WTC11 (cell line): Measurements from ENCODE around the gene KIF27. TPM values are rescaled to one million over a fixed set of nuclear protein-coding genes. Genes with fewer than 3 reads are reported as not detected.

Experiments used
- ATAC-seq: fragments of 200-7000 bp; cut with Tn5 transposase; 2 replicates; pipeline ENCODE4 v1.10.0; 2021; ENCODE audit warnings: mild to moderate bottlenecking, moderate library complexity
- CTCF ChIA-PET: fragments of 300-600 bp; sonication (Branson Sonifier 250); formaldehyde crosslinking; loops from one replicate; lab custom pipeline; 2021; ENCODE audit warnings: antibody characterized with exemption; lab: Charles Lee
- POLR2A ChIA-PET: fragments of 350-600 bp; sonication (Branson Sonifier 250); formaldehyde crosslinking; loops from one replicate; lab custom pipeline; 2021; ENCODE audit warnings: antibody characterized with exemption; lab: Charles Lee
- DNase-seq: peaks from one replicate; pipeline ENCODE4 v3.0.0; 2021; ENCODE audit warnings: low spot score
- H3K27ac Mint-ChIP-seq: 2 replicates; pipeline ENCODE4 v1.8.0; 2021; ENCODE audit warnings: mixed read lengths
- H3K27me3 Mint-ChIP-seq: 2 replicates; pipeline ENCODE4 v1.8.0; 2021; ENCODE audit warnings: low read depth, mild to moderate bottlenecking, moderate library complexity, mixed read lengths
- H3K36me3 Mint-ChIP-seq: 2 replicates; pipeline ENCODE4 v1.8.0; 2021; ENCODE audit warnings: mixed read lengths
- H3K4me1 Mint-ChIP-seq: 2 replicates; pipeline ENCODE4 v1.8.0; 2022; ENCODE audit warnings: mixed read lengths
- H3K4me3 Mint-ChIP-seq: 2 replicates; pipeline ENCODE4 v1.8.0; 2021; ENCODE audit warnings: mild to moderate bottlenecking, moderate library complexity, mixed read lengths
- H3K9me3 Mint-ChIP-seq: 2 replicates; pipeline ENCODE4 v1.8.0; 2021; ENCODE audit warnings: mixed read lengths
- CREB1 ChIP-seq: sonication (generic); formaldehyde crosslinking; IDR thresholded peaks from 2 replicates; pipeline ENCODE4 v1.8.0; 2023; ENCODE audit warnings: mild to moderate bottlenecking, missing genetic modification reagents
- CTCF ChIP-seq: fragments of 200-600 bp; IDR thresholded peaks from 2 replicates; pipeline ENCODE4 v1.8.0; 2022; ENCODE audit warnings: antibody characterized with exemption
- E2F5 ChIP-seq: sonication (generic); formaldehyde crosslinking; IDR thresholded peaks from 2 replicates; pipeline ENCODE4 v1.8.1; 2022; ENCODE audit warnings: mild to moderate bottlenecking, moderate library complexity, missing genetic modification reagents
- EMX1 ChIP-seq: fragments of 250-450 bp; sonication (Bioruptor Pico); IDR thresholded peaks from 2 replicates; pipeline ENCODE4 v1.8.0; 2021; ENCODE audit warnings: mild to moderate bottlenecking
- ETV6 ChIP-seq: sonication (generic); formaldehyde crosslinking; IDR thresholded peaks from 2 replicates; pipeline ENCODE4 v1.8.1; 2022; ENCODE audit warnings: mild to moderate bottlenecking, missing genetic modification reagents
- FOXP1 ChIP-seq: sonication (generic); formaldehyde crosslinking; IDR thresholded peaks from 2 replicates; pipeline ENCODE4 v1.8.0; 2022; ENCODE audit warnings: missing genetic modification reagents, mild to moderate bottlenecking, moderate library complexity, borderline replicate concordance
- FOXP4 ChIP-seq: sonication (generic); formaldehyde crosslinking; IDR thresholded peaks from 2 replicates; pipeline ENCODE4 v1.8.0; 2022; ENCODE audit warnings: mild to moderate bottlenecking, missing genetic modification reagents
- GABPB1 ChIP-seq: sonication (generic); formaldehyde crosslinking; IDR thresholded peaks from 2 replicates; pipeline ENCODE4 v1.8.1; 2023; ENCODE audit warnings: mild to moderate bottlenecking, missing genetic modification reagents
- IRF1 ChIP-seq: sonication (generic); formaldehyde crosslinking; IDR thresholded peaks from 2 replicates; pipeline ENCODE4 v1.8.0; 2023; ENCODE audit warnings: missing genetic modification reagents
- MXD4 ChIP-seq: fragments of 250-450 bp; sonication (Bioruptor Pico); IDR thresholded peaks from 2 replicates; pipeline ENCODE4 v1.8.0; 2021; ENCODE audit warnings: mild to moderate bottlenecking, moderate library complexity, borderline replicate concordance
- NFYB ChIP-seq: sonication (generic); formaldehyde crosslinking; conservative IDR thresholded peaks from 2 replicates; pipeline ENCODE4 v1.8.0; 2022; ENCODE audit warnings: low read depth, missing genetic modification reagents
- NR1H2 ChIP-seq: sonication (generic); formaldehyde crosslinking; IDR thresholded peaks from 2 replicates; pipeline ENCODE4 v1.9.0; 2021; ENCODE audit warnings: mild to moderate bottlenecking, moderate library complexity, missing genetic modification reagents
- PRDM15 ChIP-seq: sonication (generic); formaldehyde crosslinking; IDR thresholded peaks from 2 replicates; pipeline ENCODE4 v1.8.0; 2022; ENCODE audit warnings: missing genetic modification reagents
- PRRX2 ChIP-seq: fragments of 250-450 bp; sonication (Bioruptor Pico); IDR thresholded peaks from 2 replicates; pipeline ENCODE4 v1.8.0; 2021; ENCODE audit warnings: mild to moderate bottlenecking
- RELA ChIP-seq: sonication (generic); formaldehyde crosslinking; IDR thresholded peaks from 2 replicates; pipeline ENCODE4 v1.8.1; 2022; ENCODE audit warnings: missing genetic modification reagents, mild to moderate bottlenecking, borderline replicate concordance
- TCF7 ChIP-seq: sonication (generic); formaldehyde crosslinking; IDR thresholded peaks from 2 replicates; pipeline ENCODE4 v1.8.0; 2022; ENCODE audit warnings: mild to moderate bottlenecking, low read depth, missing genetic modification reagents, moderate library complexity
- TEAD1 ChIP-seq: sonication (generic); formaldehyde crosslinking; IDR thresholded peaks from 2 replicates; pipeline ENCODE4 v1.8.0; 2022; ENCODE audit warnings: mild to moderate bottlenecking, missing genetic modification reagents
- ZNF396 ChIP-seq: fragments of 250-450 bp; sonication (Bioruptor Pico); IDR thresholded peaks from 2 replicates; pipeline ENCODE4 v1.8.0; 2021; ENCODE audit warnings: mild to moderate bottlenecking, moderate library complexity, borderline replicate concordance
- total RNA-seq: library from RNA; stranded (reverse); gene quantifications from 3 replicates; pipeline ENCODE4 v1.2.3, GENCODE V29; 2021

KIF27 gene
- total RNA-seq, 1 experiment from 2014 or later, result 3.9 TPM

GRCh38 chr9:83962165-83962564 lies 40.9 kb upstream of the KIF27 start:
- no peak overlapping the region for H3K27ac Mint-ChIP-seq
- peaks cover 4% of the 10 kb centered on the region for H3K36me3 Mint-ChIP-seq
- H3K4me3 Mint-ChIP-seq, result no peak overlapping the region
- peaks cover 2% of the 10 kb centered on the region for H3K4me1 Mint-ChIP-seq
- ChIA-PET POLR2A (interaction anchor here (0.7 to 4.6 kb wide), 2 partner anchors 18 to 129 kb away, joined by 3 to 24 read pairs; partner anchors contain the start of genes HNRNPK and RMI1), CTCF (interaction anchor here (1.4 kb wide), 1 partner anchor 42 kb away, joined by 7 read pairs; no protein-coding TSS in a partner anchor)
- H3K9me3 Mint-ChIP-seq, result no peaks in the 10 kb centered on the region
- ATAC-seq (no peak), DNase-seq (no peak)
- peaks cover 10% of the 10 kb centered on the region for H3K27me3 Mint-ChIP-seq
- TF ChIP-seq PRRX2 (CRISPR knock-in tag), result no peak
- TF ChIP-seq GABPB1 (CRISPR knock-in tag), result peak; percentile 62

GRCh38 chr9:83960991-83961390 lies 39.8 kb upstream of the KIF27 start:
- peaks cover 22% of the 10 kb centered on the region for H3K27me3 Mint-ChIP-seq
- no peak for TF ChIP-seq RELA
- TF ChIP-seq CREB1 (CRISPR knock-in tag), result no peak
- TF ChIP-seq FOXP4 (CRISPR knock-in tag), result no peak
- no peak for TF ChIP-seq E2F5 (CRISPR knock-in tag)
- TF ChIP-seq ETV6, result no peak
- no peak for TF ChIP-seq PRDM15 (CRISPR knock-in tag)
- no peak for TF ChIP-seq MXD4
- TF ChIP-seq NR1H2 (CRISPR knock-in tag), result no peak
- TF ChIP-seq TCF7 (CRISPR knock-in tag), result no peak
- no peak for TF ChIP-seq EMX1 (CRISPR knock-in tag)
- no peak for TF ChIP-seq CTCF
- no peak for TF ChIP-seq IRF1 (CRISPR knock-in tag)
- no peak for TF ChIP-seq ZNF396 (CRISPR knock-in tag)
- no peak for TF ChIP-seq TEAD1 (CRISPR knock-in tag)
- TF ChIP-seq FOXP1 (CRISPR knock-in tag), result no peak
- no peak for TF ChIP-seq NFYB (CRISPR knock-in tag)
- peaks cover 11% of the 10 kb centered on the region for H3K4me1 Mint-ChIP-seq
- no peaks in the 10 kb centered on the region for H3K9me3 Mint-ChIP-seq
- no peak overlapping the region for H3K27ac Mint-ChIP-seq
- ATAC-seq (no peak), DNase-seq (no peak)
- no peaks in the 10 kb centered on the region for H3K36me3 Mint-ChIP-seq
- no peak overlapping the region for H3K4me3 Mint-ChIP-seq
- POLR2A ChIA-PET, result interaction anchor here (4.6 kb wide), 1 partner anchor 19 kb away, joined by 24 read pairs; the partner anchor contains the start of genes HNRNPK and RMI1
- CTCF ChIA-PET, result interaction anchor here (0.6 kb wide), 1 partner anchor 41 kb away, joined by 3 read pairs; no protein-coding TSS in a partner anchor
